GM10847 (cell line): Measurements from ENCODE around the gene MARVELD3.

ENCODE experiments used
- POLR2A ChIP-seq: IDR thresholded peaks from 2 replicates; pipeline ENCODE4 v1.6.1; 2011; ENCODE audit not compliant: insufficient read length; ENCODE audit errors: extremely low read depth

The MARVELD3 gene

GRCh38 chr16:71669926-71670536 lies 44.0 kb downstream of the MARVELD3 start:
- no peak for TF ChIP-seq POLR2A

GRCh38 chr16:71670537-71670936 lies 44.6 kb downstream of the MARVELD3 start:
- no peak for TF ChIP-seq POLR2A

- TF ChIP-seq POLR2A, result no peak
Observed at GRCh38 chr16:71671165-71671564, 45.2 kb downstream of the MARVELD3 start.

GRCh38 chr16:71672125-71672524 lies 46.1 kb downstream of the MARVELD3 start:
- TF ChIP-seq POLR2A, result no peak

- TF ChIP-seq POLR2A, result no peak
Observed at GRCh38 chr16:71672803-71673581, 47.0 kb downstream of the MARVELD3 start.

GRCh38 chr16:71673582-71673973 lies 47.6 kb downstream of the MARVELD3 start:
- no peak for TF ChIP-seq POLR2A

GRCh38 chr16:71674229-71674628 lies 48.2 kb downstream of the MARVELD3 start:
- TF ChIP-seq POLR2A, result no peak

GRCh38 chr16:71675380-71675779 lies 49.4 kb downstream of the MARVELD3 start:
- TF ChIP-seq POLR2A, result no peak

GRCh38 chr16:71676236-71676635 lies 50.3 kb downstream of the MARVELD3 start:
- no peak for TF ChIP-seq POLR2A

- TF ChIP-seq POLR2A, result no peak
Observed at GRCh38 chr16:71681360-71681759, 55.4 kb downstream of the MARVELD3 start.
